Activated T-cell treated with anti-CD3 and anti-CD28 coated beads for 1 hour (primary cell): ENCODE data around the gene DDX51.
"Not testable (repeated sequence)": the region's sequence is repeated elsewhere in the genome, so short reads cannot be mapped to it uniquely, and the experiment has no call there.

Experiments used
- DNase-seq: peaks from one replicate; pipeline ENCODE4 v3.0.0-alpha.2; 2020; ENCODE audit warnings: low read depth

DDX51 gene

GRCh38 chr12:132114667-132115066 lies 29.5 kb downstream of the DDX51 start:
- no peak for DNase-seq

- DNase-seq = no peak
These were observed 32.3 kb downstream of the DDX51 start for GRCh38 chr12:132111654-132112304.

GRCh38 chr12:132110677-132111076 lies 33.4 kb downstream of the DDX51 start:
- no peak for DNase-seq

DNA sequence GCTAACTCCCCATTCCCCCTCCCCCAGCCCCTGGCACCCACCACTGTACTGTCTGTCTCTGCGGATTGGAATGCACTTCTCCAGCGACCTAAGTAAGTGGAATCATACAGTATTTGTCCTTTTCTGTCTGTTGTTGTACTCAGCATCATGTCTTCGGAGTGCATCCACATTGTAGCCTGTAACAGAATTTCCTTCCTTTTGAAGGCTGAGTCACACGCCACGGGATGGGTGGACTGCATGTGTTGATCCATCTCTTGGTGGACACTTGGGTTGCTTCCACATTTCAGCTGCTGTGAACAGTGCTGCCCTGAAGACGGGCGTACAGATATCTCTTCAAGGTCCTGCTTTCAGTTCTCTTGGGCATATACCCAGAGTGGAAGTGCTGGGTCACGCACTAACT lies 34.4 kb downstream of the DDX51 start:
- no peak for DNase-seq

DNA sequence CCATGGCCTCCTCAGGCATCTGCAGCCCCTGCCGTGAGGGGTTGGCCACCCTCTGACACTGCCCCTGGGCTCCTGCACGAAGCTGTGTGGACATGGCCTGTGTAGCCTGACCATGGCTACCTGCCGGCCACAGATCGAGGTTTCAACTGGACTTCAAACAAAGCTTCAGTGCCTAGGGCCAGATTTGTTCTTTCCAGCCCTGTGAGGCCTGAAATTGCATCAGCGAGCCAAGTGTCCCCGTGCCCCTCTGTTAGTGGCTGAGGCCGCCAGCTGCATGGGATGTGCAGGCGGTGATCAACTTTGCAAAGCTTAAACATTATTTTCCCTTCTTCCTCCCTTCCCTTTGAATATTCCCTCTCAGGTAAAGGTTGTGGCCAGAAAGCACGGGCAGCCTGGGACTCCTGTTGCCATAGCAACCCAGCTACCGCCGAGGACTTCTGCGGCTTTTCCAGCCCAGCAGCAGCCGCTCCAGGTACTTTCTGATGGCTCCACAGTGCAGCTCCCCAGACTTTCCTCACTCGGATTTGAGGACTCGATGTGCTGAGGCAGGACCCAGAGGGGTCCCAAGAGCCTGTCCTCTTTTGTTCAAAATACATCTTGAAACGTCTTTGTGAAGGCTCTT lies 35.8 kb downstream of the DDX51 start:
- no peak for DNase-seq

GRCh38 chr12:132106921-132107320 lies 37.2 kb downstream of the DDX51 start:
- DNase-seq = no peak

GRCh38 chr12:132105467-132105866 lies 38.7 kb downstream of the DDX51 start:
- DNase-seq = no peak

GRCh38 chr12:132103542-132104308 lies 40.4 kb downstream of the DDX51 start:
- DNase-seq = no peak

DNA sequence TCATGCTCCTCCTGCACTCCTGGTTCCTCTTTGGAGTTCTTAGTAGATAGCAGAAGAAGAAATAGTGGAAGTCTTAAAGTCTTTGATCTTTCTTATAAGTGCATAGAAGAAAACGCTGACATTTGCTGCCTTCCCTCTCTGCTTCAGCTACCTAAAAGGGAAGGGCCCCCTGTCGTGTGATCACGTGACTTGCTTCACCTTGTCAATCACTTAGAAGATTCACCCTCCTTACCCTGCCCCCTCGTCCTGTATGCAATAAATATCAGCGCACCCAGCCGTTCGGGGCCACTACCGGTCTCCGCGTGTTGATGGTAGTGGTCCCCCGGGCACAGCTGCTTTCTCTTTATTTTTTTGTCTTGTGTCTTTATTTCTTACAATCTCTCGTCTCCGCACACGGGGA lies 41.0 kb downstream of the DDX51 start:
- DNase-seq = not testable (repeated sequence)

- no peak for DNase-seq
These were observed 41.8 kb downstream of the DDX51 start for GRCh38 chr12:132102297-132102696.

DNA sequence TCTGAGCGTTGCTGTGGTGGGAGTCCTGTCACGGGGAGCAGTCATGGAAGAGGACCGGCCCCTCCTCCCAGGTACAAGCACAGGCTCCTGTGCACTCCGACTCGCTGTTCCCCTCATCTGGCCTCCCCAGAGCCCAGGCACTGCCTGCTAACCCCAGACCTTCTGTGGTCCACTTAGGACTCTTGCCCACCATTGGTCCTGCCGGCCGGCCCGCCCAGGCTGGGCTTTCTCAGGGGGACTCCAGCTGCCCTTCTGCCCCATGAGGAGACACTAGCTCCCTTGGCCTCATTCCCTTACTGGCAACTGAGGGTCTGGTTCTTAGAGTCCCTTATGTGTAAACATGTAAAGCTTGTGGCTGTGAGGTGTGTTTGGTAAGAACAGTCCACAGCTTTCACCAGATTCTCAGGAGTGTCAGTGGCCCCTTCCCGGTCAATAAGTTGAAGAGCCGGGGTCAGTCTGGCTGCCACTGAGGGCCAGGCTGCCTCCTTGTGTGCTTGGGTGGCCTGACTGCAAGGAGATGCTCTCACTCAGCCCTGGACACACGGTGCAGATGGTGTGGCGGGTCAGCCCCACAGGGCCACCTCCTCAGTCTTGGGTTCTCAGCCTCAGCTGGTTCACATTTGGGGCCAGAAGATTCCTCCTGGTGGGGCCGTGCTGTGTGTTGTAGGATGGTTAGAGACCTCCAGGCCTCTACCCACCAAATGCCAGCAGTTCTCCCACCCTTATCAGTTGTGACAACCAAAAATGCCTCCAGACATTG lies 43.6 kb downstream of the DDX51 start:
- no peak for DNase-seq

GRCh38 chr12:132099739-132100138 lies 44.4 kb downstream of the DDX51 start:
- no peak for DNase-seq

- DNase-seq = no peak
These were observed 48.4 kb downstream of the DDX51 start for GRCh38 chr12:132095520-132096409.

- DNase-seq = no peak
These were observed 49.7 kb downstream of the DDX51 start for GRCh38 chr12:132094269-132094891.

DNA sequence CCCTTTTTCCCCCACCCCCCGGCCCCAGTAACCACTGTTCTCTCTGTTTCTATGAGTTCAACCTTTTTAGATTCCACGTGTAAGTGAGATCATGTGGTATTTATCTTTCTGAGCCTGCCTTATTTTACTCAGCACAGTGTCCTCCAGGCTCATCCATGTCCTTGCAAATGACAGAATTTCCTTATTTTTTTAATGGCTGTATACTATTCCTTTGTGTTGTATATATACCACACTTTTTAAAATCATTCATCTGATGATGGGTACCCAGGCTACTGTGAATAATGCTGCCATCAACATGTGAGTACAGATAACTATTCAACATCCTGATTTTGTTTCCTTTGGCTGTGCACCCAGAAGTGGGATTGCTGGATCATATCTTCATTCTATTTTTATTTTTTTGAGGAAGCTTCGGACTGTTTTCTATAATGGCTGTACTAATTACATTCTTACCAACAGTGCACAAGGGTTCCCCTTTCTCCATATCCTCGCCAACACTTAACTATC lies 54.7 kb downstream of the DDX51 start:
- no peak for DNase-seq
